Left forelimb (tissue), 1 donor: ENCODE measurements around the gene ZP3.
"Not testable (repeated sequence)": the region's sequence is repeated elsewhere in the genome, so short reads cannot be mapped to it uniquely, and the experiment has no call there.

Experiments used
- DNase-seq: peaks from one replicate; pipeline ENCODE4 v3.0.0-alpha.2; 2018; ENCODE audit warnings: low spot score

The ZP3 gene

GRCh38 chr7:76442664-76443446, 18.1 kb downstream of the ZP3 start:
- DNase-seq: not testable (repeated sequence)

GRCh38 chr7:76443846-76444245, 19.1 kb downstream of the ZP3 start:
- DNase-seq: not testable (repeated sequence)

GRCh38 chr7:76445577-76446008, 20.8 kb downstream of the ZP3 start:
- DNase-seq: not testable (repeated sequence)

DNA sequence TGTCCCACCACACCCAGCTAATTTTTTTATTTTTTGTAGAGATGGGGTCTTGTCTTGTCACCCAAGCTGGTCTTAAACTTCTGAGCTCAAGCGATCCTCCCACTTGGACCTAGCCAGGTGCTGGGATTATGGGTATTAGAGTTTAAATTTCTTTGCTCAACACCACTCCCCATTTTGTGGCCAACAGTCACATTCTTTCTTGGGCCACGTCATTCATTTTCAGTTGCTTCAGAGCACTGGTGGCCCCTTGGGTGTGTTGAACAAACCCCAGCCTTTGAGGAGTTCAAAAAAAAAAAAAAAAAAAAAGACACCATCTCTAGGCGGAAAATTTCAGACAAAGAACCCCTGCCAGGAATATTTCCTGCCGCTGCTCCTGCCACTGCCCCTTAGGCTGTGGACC, 32.3 kb downstream of the ZP3 start:
- DNase-seq: not testable (repeated sequence)

- DNase-seq: not testable (repeated sequence)
These were observed 33.8 kb downstream of the ZP3 start for GRCh38 chr7:76458504-76458903.

DNA sequence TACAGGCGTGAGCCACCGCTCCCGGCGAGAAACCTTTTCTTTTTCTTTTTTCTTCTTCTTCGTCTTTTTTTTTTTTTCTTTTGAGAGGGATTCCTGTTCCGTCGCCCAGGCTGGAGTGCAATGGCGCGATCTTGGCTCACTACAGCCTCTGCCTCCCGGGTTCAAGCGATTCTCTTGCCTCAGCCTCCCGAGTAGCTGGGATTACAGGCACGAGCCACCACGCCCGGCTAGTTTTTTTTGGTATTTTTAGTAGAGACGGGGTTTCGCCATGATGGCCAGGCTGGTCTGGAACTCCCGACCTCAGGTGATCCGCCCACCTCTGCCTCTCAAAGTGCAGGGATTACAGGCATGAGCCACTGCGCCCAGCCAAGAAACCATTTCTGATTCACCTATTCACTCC, 36.0 kb downstream of the ZP3 start:
- DNase-seq: not testable (repeated sequence)

DNA sequence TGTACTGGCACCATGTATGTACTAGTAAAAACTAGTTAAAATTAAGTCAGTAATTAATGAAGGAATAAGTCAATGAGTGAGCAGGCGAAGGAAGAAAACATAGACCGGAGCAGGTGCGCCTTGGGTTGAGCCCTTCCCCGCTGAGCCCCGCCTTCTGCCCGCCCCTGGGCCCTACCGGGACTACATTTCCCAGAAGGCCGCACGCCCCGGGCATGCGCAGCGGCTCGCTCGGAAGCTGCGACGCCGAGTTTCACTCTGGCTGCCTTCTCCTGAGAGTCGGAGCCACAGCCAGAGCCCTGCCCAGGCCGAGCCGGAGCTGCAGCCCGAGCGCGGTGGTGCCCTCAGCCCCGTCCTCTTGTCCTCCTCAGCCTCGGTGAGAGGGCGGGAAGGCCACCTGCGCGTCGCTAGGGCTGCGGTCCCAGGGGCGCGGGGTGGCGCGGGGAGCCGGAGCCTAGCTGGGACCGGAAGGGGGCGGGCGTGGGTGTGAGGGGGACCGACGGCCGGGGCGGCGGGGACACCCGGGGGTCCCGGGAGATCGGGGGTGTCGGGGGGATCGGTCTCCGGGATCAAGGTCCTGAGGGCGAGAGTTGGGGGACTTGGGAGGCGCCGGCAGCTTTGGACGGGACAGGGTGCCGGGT, 36.8 kb downstream of the ZP3 start, which contains the start of gene DTX2:
Gene DTX2, plus strand, starts transcription at position 246 of the 638 bp plus-strand sequence. CDS start 18,801 bp downstream, outside the sequence.
- not testable (repeated sequence) for DNase-seq

DNA sequence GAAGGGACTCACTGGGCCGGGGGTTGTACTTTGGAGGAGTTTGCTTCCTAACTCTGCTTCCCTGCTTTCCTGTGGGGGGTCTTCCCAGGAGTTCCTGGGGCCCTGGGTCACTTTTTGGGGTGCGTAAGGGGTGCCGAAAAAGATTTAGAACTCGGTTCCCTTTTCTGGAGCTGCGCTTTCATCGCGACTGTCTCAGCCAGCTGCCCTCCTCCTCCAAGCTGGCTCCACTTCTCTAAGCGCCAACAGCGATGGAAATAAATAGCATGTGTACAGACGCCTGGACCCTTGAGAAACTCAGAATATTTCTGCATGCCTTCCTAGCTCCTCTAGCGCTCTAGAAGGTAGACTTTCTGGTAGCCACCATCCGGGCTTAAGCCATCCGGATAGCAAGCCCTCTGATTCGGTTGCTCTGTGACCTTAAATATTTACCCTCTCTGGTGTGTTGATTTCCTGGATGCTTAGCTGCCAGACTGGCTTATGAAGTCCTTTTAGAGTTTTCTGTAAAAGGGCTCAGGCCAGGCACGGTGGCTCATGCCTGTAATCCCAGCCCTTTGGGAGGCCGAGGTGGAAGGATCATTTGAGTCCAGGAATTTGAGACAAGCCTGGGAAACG, 37.6 kb downstream of the ZP3 start:
- DNase-seq: not testable (repeated sequence)

DNA sequence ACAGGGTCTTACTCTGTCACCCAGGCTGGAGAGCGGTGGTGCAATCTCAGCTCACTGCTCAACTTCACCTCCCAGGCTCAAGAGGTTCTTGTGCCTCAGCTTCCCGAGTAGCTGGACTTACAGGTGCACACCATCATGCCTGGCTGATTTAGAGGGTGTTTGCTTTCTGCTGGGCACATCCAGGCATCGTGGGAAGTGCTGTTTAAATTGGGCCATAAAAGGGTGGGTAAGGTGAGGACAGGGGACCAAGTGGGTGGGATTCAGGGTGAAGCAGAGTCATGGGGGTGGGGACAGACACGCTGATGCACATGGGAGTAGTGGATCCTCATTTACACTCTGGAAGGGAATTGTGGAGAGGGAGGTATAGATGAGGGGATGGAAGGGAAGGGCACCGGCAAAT, 40.2 kb downstream of the ZP3 start:
- DNase-seq: not testable (repeated sequence)

DNA sequence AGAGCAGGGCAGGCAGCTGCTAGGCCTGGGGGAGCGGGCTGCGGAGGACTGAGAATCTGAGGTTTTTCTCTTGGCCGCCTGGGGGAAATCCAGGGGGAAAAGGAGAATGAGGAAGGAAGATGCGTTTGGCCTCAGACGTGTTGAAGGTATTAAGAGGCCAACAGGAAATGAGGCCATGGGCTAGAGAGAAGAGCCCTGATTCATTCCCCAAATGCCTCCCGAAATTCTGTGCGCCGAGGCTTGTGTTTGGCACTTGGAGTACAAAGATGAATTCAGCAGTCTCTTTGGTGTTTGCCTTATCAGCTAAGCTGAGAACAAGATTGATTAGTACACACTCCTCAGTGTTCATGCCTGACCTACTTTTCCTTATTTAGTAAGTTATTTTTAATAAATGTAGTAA, 41.2 kb downstream of the ZP3 start:
- not testable (repeated sequence) for DNase-seq

- DNase-seq: not testable (repeated sequence)
These were observed 43.1 kb downstream of the ZP3 start for GRCh38 chr7:76467743-76468404.

DNA sequence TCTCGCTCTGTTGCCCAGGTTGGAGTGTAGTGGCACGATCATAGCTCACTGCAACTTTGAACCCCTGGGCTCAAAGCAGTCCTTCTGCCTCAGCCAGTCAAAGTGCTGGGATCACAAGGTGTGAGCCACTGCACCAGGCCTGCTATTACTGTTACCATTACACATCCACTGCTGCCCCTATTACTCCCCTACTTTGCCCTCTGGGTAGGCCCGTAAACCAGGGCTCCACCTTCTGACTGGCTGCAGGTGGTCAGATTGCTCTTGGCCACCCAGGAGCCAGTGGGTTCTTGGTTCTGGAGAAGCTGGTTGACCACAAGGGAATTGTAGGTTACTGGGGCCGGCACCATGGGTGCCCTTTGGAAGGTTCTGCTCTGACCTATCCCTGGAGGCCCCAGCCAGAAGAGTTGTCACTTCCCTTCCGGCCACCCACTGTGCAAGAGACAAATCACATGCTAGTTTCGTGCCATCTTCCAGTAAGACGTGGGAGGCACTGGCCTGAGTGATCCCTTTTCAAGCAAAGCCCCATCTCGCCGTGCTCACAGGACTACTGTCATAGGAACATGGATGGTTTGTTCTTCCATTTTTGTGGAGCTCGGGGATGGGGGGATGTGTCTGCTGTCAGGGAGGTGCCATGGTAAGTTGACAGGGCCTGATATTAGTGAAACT, 46.9 kb downstream of the ZP3 start:
- peak; percentile 25 for DNase-seq

DNA sequence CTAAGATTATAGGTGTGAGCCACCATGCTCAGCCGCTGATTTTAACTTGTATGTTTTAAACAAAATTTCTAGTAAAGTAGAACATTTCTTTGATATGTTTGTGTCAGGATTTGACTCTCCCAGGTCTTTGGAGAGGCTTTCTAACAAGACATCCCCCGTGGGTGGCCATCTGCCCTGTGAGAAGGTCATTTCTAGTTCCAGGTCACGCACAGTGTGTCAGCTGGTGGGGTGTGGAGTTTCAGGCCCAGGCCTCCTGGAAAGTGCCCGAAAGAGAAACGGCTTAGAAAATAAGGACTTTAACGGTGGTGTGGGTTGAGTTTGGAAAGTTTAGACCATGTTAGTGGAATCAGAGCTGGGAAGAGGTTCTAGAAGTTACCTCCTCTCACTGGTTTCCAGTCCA, 48.3 kb downstream of the ZP3 start:
- DNase-seq: not testable (repeated sequence)

GRCh38 chr7:76476280-76476679, 51.5 kb downstream of the ZP3 start:
- not testable (repeated sequence) for DNase-seq

- peak; percentile 14 for DNase-seq
These were observed 52.2 kb downstream of the ZP3 start for GRCh38 chr7:76476742-76477474.

DNA sequence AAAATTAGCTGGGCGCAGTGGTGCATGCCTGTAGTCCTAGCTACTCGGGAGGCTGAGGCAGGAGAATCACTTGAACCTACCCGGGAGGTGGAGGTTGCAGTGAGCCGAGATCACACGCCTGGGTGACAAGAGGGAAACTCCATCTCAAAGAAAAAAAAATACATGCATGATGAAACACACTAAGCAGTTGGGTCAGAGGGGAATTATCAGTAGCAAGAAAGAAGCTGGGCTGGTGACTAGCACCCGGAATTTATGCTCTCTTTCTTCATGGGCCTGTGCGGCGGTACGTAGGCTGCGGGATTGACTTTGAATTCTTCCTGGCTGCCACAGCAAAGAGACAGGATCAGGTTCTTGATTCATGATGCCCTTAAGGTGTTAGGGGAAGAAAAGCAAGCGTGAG, 54.9 kb downstream of the ZP3 start:
- DNase-seq: not testable (repeated sequence)

GRCh38 chr7:76480403-76481253, 55.9 kb downstream of the ZP3 start:
- not testable (repeated sequence) for DNase-seq

DNA sequence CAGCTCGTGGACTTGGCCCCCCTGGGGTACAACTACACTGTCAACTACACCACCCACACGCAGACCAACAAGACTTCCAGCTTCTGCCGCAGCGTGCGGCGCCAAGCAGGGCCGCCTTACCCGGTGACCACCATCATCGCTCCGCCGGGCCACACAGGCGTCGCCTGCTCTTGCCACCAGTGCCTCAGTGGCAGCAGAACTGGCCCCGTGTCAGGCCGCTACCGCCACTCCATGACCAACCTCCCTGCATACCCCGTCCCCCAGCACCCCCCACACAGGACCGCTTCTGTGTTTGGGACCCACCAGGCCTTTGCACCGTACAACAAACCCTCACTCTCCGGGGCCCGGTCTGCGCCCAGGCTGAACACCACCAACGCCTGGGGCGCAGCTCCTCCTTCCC, 57.9 kb downstream of the ZP3 start:
- DNase-seq: not testable (repeated sequence)

GRCh38 chr7:76483081-76483480, 58.3 kb downstream of the ZP3 start:
- DNase-seq: not testable (repeated sequence)

DNA sequence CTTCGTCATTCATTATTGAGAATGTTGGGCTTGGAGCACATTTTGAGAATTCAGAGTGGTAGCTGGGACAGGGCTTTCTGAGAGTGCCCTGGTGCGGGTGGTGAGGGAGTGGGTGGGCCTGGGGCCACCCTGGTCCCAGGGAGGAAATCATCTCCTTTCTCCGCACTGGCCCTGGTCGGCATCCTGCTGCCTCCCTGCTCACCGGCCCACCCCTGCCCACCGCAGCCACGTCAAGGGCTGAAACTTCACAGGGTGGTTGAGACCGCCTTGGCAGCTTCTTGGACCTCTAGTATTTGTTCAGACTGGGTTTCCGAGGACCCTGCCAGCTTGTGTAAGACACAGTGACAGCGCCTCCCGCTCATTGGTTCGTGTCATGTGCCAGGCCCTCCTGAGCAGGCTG, 59.7 kb downstream of the ZP3 start:
- DNase-seq: not testable (repeated sequence)
